NCI-H146 treated with DMSO at 0.1 percent for 48 hours (cell line): Measurements from ENCODE around the gene USP7.
"Not testable (repeated sequence)": the region's sequence is repeated elsewhere in the genome, so short reads cannot be mapped to it uniquely, and the experiment has no call there.

ENCODE experiments used
- DNase-seq: peaks from one replicate; lab custom pipeline; 2025; ENCODE audit not compliant: unreplicated experiment; lab: John Stamatoyannopoulos, UW

The USP7 gene

GRCh38 chr16:8848231-8848938 lies 115.3 kb downstream of the USP7 start:
- no peak for DNase-seq

GRCh38 chr16:8847623-8848022 lies 116.1 kb downstream of the USP7 start:
- DNase-seq = no peak

DNA sequence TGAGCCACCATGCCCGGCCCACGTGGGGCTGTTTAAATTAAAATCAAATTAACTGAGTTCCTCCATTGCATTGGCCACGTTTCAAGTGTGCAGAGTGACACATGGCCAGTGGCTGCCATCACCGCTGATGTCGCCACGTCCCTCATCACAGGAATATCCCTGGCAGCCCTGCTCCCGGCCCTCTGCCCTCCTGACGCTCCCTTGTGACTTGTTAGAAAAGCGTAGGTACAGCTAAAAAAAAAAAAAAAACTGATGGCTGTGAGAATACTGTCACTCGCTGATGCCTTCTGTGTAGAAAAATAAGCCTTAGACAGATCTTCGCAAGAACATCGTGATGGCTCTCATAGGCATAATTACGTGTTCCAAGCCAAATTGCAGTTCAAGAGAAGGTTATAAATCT lies 116.6 kb downstream of the USP7 start:
- no peak for DNase-seq

DNA sequence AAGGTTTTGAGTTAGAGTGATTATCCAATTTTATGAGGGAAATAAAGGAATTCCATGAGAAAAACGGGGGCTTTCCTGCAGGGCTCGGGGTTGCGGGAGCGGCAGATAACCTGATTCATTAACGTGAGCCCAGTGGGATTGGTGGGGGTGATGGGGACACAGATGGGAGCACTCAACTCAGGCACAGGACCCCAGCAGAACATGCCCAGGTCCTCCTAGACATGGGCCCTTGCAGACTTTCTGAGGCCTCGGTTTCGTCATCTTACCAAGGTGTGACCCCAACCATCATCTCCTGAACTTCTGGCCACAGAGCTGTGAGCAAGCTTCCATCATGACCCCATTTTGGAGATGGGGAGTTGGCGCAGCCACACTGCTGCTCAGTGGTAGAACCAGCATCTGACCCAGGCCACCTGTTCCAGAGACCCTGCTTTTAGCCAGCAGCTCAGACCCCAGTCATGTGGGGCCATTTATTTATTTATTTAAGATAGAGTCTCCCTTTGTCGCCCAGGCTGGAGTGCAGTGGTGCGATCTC lies 117.2 kb downstream of the USP7 start:
- DNase-seq = no peak

- DNase-seq = no peak
These were observed 117.9 kb downstream of the USP7 start for GRCh38 chr16:8845699-8846298.

DNA sequence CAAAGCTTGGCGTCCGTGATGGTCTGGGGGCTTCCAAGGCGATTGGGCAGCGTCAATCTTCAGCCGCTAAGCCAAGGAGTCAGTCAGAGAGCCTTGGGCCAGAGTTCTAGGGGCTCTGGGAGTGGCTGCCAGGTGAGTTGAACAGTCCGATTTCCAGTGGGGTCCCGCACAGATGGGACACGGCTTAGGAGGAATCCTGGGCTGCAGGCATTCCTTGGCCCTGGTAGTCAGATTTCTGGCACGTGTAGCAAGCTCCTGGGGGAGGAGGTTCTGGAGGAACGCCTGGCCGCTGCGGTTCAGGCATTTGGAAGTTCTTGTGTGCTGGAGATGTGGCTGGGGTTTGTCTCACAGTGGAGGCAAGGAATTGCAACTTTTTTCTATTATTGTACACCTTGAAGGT lies 120.4 kb downstream of the USP7 start:
- DNase-seq = not testable (repeated sequence)
